ENCODE measurements around the gene FNIP2.
"Not testable (repeated sequence)": the region's sequence is repeated elsewhere in the genome, so short reads cannot be mapped to it uniquely, and the experiment has no call there.

Gene FNIP2

GRCh38 chr4:158952221-158952774 lies 183.5 kb downstream of the FNIP2 start:
- not testable (repeated sequence) for H3K27ac Mint-ChIP-seq; H3K4me3 Mint-ChIP-seq; H3K27me3 Mint-ChIP-seq; H3K4me1 Mint-ChIP-seq (ENCODE audit: low read depth)
- peaks cover 20% of the 10 kb centered on the region for H3K9me3 Mint-ChIP-seq
- H3K36me3 Mint-ChIP-seq (ENCODE audit: low read depth) = peaks cover 11% of the 10 kb centered on the region

GRCh38 chr4:158956345-158956744 lies 187.5 kb downstream of the FNIP2 start:
- Mint-ChIP-seq H3K36me3 (ENCODE audit: low read depth) (peaks cover 11% of the 10 kb centered on the region), H3K9me3 (peaks cover 13% of the 10 kb centered on the region)
- not testable (repeated sequence) for H3K4me3 Mint-ChIP-seq; H3K27me3 Mint-ChIP-seq; H3K27ac Mint-ChIP-seq; H3K4me1 Mint-ChIP-seq (ENCODE audit: low read depth)

- not testable (repeated sequence) for H3K4me1 Mint-ChIP-seq (ENCODE audit: low read depth); H3K27ac Mint-ChIP-seq; H3K4me3 Mint-ChIP-seq; H3K36me3 Mint-ChIP-seq (ENCODE audit: low read depth); H3K9me3 Mint-ChIP-seq; H3K27me3 Mint-ChIP-seq
Observed at GRCh38 chr4:158956918-158957317, 188.1 kb downstream of the FNIP2 start.
